ENCODE measurements around the gene SAMD11. TPM values are rescaled to one million over a fixed set of nuclear protein-coding genes. Genes with fewer than 3 reads are reported as not detected.
"Not testable (repeated sequence)": the region's sequence is repeated elsewhere in the genome, so short reads cannot be mapped to it uniquely, and the experiment has no call there.

The SAMD11 gene
- total RNA-seq, 1 donor from 2014 or later, result 46.2 TPM

DNA sequence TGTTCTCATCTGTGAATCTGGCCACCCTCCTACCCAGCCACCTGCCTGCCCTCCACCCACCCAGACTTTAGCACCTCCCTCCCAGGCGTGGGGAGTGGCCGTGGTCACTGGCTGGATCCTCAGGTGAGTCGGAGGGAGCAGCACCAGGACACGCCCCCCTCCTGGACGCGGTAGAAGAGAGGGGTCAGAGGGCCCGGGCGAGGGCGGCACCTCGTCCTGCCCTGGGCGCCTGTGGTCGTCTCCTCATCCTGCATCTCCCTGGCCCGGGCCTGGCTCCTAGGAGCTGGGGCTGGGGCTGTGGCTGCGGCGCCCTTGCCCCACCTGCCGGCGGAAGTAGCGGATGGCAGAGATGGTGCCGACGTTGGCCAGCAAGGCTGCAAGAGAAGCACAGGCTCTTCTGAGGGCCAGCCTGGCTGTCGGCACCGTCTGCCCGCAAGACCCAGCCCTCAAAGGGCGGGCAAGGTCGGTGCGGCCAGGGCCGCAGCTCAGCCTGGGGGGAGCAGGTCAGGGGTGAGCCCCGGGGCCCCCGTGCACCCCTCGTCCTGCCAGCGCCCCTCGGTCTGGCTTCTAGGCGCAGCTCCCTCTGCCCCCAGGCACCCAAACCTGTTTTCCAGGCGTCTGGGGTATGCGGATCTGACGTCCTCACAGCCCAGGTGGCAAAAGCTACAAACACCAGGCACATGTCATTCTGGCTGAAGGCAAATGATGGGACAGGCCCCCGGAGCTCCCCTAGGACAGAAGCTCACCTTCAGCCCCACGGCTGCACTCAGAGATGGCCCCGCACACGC is 52.4 kb downstream of the SAMD11 start:
- peak overlapping the region; percentile 19 for H3K4me3 Mint-ChIP-seq (ENCODE audit: unreplicated experiment)
- peaks cover 3% of the 10 kb centered on the region for H3K9me3 Mint-ChIP-seq (ENCODE audit: unreplicated experiment)
- DNase-seq, result peak; percentile 81
- H3K27ac Mint-ChIP-seq (ENCODE audit: unreplicated experiment), result no peak overlapping the region
- H3K4me1 Mint-ChIP-seq (ENCODE audit: low read depth, unreplicated experiment), result no peaks in the 10 kb centered on the region
- TF ChIP-seq, protein P1, sequence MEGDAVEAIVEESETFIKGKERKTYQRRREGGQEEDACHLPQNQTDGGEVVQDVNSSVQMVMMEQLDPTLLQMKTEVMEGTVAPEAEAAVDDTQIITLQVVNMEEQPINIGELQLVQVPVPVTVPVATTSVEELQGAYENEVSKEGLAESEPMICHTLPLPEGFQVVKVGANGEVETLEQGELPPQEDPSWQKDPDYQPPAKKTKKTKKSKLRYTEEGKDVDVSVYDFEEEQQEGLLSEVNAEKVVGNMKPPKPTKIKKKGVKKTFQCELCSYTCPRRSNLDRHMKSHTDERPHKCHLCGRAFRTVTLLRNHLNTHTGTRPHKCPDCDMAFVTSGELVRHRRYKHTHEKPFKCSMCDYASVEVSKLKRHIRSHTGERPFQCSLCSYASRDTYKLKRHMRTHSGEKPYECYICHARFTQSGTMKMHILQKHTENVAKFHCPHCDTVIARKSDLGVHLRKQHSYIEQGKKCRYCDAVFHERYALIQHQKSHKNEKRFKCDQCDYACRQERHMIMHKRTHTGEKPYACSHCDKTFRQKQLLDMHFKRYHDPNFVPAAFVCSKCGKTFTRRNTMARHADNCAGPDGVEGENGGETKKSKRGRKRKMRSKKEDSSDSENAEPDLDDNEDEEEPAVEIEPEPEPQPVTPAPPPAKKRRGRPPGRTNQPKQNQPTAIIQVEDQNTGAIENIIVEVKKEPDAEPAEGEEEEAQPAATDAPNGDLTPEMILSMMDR (IDR thresholded peaks at IDR 0.05; ENCODE audit: partially characterized antibody, unreplicated experiment), result peak; percentile 57
- H3K27me3 Mint-ChIP-seq (ENCODE audit: unreplicated experiment), result peaks cover 11% of the 10 kb centered on the region
- no peaks in the 10 kb centered on the region for H3K36me3 Mint-ChIP-seq (ENCODE audit: unreplicated experiment)

DNA sequence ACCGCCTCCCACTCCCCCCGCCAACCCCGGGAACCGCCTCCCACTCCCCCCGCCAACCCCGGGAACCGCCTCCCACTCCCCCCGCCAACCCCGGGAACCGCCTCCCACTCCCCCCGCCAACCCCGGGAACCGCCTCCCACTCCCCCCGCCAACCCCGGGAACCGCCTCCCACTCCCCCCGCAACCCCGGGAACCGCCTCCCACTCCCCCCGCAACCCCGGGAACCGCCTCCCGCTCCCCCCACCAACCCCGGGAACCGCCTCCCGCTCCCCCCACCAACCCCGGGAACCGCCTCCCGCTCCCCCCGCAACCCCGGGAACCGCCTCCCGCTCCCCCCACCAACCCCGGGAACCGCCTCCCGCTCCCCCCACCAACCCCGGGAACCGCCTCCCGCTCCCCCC is 53.1 kb downstream of the SAMD11 start:
- H3K4me1 Mint-ChIP-seq (ENCODE audit: low read depth, unreplicated experiment); H3K9me3 Mint-ChIP-seq (ENCODE audit: unreplicated experiment); H3K27ac Mint-ChIP-seq (ENCODE audit: unreplicated experiment); H3K4me3 Mint-ChIP-seq (ENCODE audit: unreplicated experiment); H3K36me3 Mint-ChIP-seq (ENCODE audit: unreplicated experiment): not testable (repeated sequence)
- DNase-seq, result peak; percentile 57
- peaks cover 11% of the 10 kb centered on the region for H3K27me3 Mint-ChIP-seq (ENCODE audit: unreplicated experiment)

DNA sequence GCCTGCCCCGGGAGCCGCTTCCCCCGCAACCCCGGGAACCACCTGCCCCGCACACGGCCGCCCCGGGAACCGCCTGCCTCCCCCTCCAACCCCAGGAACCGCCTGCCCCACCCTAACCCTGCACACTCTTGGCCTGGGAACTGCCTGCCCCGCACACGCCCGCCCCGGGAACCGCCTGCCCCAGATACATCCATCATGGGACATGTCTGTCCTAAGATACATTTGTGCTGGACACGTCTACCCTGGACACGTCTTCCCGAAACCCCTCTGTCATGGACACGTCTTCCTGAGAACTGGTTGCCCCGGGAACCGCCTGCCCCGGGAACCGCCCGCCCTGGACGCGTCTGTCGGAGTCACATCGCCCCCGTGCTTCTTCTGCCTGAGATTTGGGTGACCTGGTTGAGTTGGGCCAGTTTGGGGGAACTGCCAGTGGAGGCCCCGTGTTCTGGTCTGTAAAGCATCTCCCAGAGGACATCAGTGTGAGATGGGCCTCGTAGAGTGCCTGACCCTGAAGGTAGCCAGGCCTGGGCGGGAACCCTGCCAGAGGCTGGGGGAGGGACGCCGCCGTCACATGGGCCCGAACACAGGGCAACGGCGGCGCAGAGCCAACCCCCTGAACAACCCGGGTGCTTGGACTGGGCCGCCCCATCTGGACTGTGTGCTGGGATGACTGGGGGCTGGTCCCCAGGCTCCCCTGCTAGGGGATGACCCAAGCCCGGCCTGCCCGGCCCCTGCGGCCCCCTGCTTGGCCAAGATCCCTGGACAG is 54.5 kb downstream of the SAMD11 start:
- DNase-seq, result no peak
- Mint-ChIP-seq H3K4me1 (ENCODE audit: low read depth, unreplicated experiment) (no peaks in the 10 kb centered on the region), H3K27me3 (ENCODE audit: unreplicated experiment) (peaks cover 11% of the 10 kb centered on the region), H3K36me3 (ENCODE audit: unreplicated experiment) (no peaks in the 10 kb centered on the region), H3K9me3 (ENCODE audit: unreplicated experiment) (peaks cover 3% of the 10 kb centered on the region), H3K27ac (ENCODE audit: unreplicated experiment) (no peak overlapping the region), H3K4me3 (ENCODE audit: unreplicated experiment) (no peak overlapping the region)
- TF ChIP-seq, protein P1 (IDR thresholded peaks at IDR 0.05; ENCODE audit: partially characterized antibody, unreplicated experiment), result no peak

DNA sequence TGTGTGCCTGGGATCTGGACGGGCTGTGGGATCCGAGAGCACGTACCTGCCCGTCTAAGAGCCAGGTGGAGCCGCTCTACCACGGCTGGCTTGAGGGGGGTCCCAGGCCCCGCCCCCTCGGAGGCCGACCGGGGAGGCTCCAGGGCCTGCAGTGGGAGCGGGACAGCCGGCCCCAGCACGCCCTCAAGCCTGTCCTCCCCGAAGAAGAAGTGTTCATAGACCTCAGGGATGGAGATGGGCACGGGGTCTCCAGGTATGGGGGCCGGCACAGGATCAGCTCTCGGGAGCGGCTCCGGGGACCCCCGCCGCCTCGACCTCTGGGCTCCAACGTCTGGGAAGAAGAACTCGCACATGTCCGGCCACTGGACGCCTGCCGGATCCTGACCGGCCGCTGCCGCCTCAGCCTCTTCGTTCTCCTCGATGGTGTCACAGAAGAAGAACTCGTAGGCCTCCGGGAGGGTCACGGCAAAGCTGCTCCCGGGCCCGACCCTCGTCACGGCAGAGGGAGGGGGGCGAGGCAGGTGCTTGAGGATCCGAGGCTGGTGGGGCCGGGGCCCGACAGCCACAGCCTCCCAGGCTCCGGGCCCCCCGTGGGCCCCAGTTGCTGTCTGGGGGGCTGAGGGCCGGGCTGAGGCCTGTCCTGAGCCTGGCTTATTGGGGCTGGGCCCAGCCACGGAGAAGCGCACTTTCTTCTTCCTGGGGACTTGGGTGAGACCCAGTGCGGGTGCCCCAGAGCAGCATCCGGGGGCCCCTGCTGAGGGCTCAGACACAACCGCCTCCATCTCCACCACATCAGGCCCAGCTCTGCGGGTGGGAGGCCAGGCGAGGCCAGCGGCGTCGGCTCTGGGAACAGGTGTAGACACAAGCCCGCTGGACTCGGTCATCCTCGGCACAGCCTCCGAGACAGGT is 55.4 kb downstream of the SAMD11 start:
- H3K36me3 Mint-ChIP-seq (ENCODE audit: unreplicated experiment), result no peaks in the 10 kb centered on the region
- peaks cover 11% of the 10 kb centered on the region for H3K27me3 Mint-ChIP-seq (ENCODE audit: unreplicated experiment)

DNA sequence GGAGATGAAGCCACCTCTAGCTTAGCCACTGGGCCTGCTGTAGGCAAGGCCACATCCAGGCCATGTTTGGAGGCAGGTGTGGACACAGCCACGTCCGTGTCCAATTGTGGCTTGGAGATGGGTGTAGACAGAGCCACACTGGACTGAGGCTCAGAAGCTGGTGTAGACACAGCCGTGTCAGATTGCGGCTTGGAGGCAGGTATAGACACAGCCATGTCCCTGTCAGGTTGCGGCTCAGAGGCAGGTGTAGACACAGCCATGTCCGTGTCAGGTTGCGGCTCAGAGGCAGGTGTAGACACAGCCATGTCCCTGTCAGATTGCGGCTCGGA is 56.0 kb downstream of the SAMD11 start:
- Mint-ChIP-seq H3K36me3 (ENCODE audit: unreplicated experiment) (no peaks in the 10 kb centered on the region), H3K9me3 (ENCODE audit: unreplicated experiment) (peaks cover 3% of the 10 kb centered on the region), H3K4me3 (ENCODE audit: unreplicated experiment) (no peak overlapping the region), H3K4me1 (ENCODE audit: low read depth, unreplicated experiment) (no peaks in the 10 kb centered on the region), H3K27me3 (ENCODE audit: unreplicated experiment) (peaks cover 10% of the 10 kb centered on the region), H3K27ac (ENCODE audit: unreplicated experiment) (no peak overlapping the region)
- no peak for DNase-seq
- TF ChIP-seq, protein P1 (IDR thresholded peaks at IDR 0.05; ENCODE audit: partially characterized antibody, unreplicated experiment), result no peak

More for the DNA sequence above, 55.4 kb downstream of the SAMD11 start:
- TF ChIP-seq, protein P1 (IDR thresholded peaks at IDR 0.05; ENCODE audit: partially characterized antibody, unreplicated experiment), result no peak
- Mint-ChIP-seq H3K4me1 (ENCODE audit: low read depth, unreplicated experiment) (no peaks in the 10 kb centered on the region), H3K27ac (ENCODE audit: unreplicated experiment) (no peak overlapping the region), H3K4me3 (ENCODE audit: unreplicated experiment) (no peak overlapping the region), H3K9me3 (ENCODE audit: unreplicated experiment) (peaks cover 3% of the 10 kb centered on the region)
- DNase-seq, result no peak
